Central memory CD8-positive, alpha-beta T cell (primary cell): ENCODE data around the gene MTG2.
A peak's percentile ranks its signal among the peaks of the same experiment; 100 is the strongest.

Experiments
- ATAC-seq: fragments of 150-1000 bp; cut with Tn5 transposase; replicated peaks from 2 replicates; pipeline ENCODE4 v1.10.0; 2022; ENCODE audit warnings: mild to moderate bottlenecking, moderate FRiP score, moderate number of reproducible peaks; ENCODE audit not compliant: poor library complexity, severe bottlenecking; ENCODE audit errors: extremely low read depth
- DNase-seq, 2 donors: peaks; one replicate each; pipeline ENCODE4 v3.0.0; 2021; ENCODE audit warnings: low spot score in 2 of 2
- H3K27ac Mint-ChIP-seq: one replicate; pipeline ENCODE4 v1.8.0; 2022; ENCODE audit warnings: low read depth, mild to moderate bottlenecking, moderate library complexity, mixed read lengths
- H3K27me3 Mint-ChIP-seq: one replicate; pipeline ENCODE4 v1.8.0; 2022; ENCODE audit warnings: mixed read lengths
- H3K36me3 Mint-ChIP-seq: one replicate; pipeline ENCODE4 v1.8.0; 2022; ENCODE audit warnings: mild to moderate bottlenecking, moderate library complexity, mixed read lengths; ENCODE audit not compliant: insufficient read depth
- H3K4me1 Mint-ChIP-seq: one replicate; pipeline ENCODE4 v1.8.0; 2022; ENCODE audit warnings: mixed read lengths
- H3K4me3 Mint-ChIP-seq: one replicate; pipeline ENCODE4 v1.8.0; 2022; ENCODE audit warnings: mild to moderate bottlenecking, moderate library complexity, mixed read lengths
- H3K9me3 Mint-ChIP-seq: one replicate; pipeline ENCODE4 v1.8.0; 2022; ENCODE audit warnings: mixed read lengths

The MTG2 gene

GRCh38 chr20:62186887-62187866 is 4.3 kb downstream of the MTG2 start:
- peaks cover 33% of the 10 kb centered on the region for H3K4me1 Mint-ChIP-seq
- H3K36me3 Mint-ChIP-seq: peaks cover 24% of the 10 kb centered on the region
- ATAC-seq (no peak), DNase-seq (no peak)
- H3K9me3 Mint-ChIP-seq: no peaks in the 10 kb centered on the region
- no peaks in the 10 kb centered on the region for H3K27me3 Mint-ChIP-seq
- no peak overlapping the region for H3K27ac Mint-ChIP-seq
- no peak overlapping the region for H3K4me3 Mint-ChIP-seq

- ATAC-seq: no peak
- Mint-ChIP-seq H3K27me3 (no peaks in the 10 kb centered on the region), H3K9me3 (no peaks in the 10 kb centered on the region), H3K4me3 (no peak overlapping the region), H3K36me3 (peaks cover 28% of the 10 kb centered on the region), H3K27ac (no peak overlapping the region), H3K4me1 (peaks cover 17% of the 10 kb centered on the region)
- DNase-seq: no peak
Observed at GRCh38 chr20:62190639-62191411, 8.0 kb downstream of the MTG2 start.

DNA sequence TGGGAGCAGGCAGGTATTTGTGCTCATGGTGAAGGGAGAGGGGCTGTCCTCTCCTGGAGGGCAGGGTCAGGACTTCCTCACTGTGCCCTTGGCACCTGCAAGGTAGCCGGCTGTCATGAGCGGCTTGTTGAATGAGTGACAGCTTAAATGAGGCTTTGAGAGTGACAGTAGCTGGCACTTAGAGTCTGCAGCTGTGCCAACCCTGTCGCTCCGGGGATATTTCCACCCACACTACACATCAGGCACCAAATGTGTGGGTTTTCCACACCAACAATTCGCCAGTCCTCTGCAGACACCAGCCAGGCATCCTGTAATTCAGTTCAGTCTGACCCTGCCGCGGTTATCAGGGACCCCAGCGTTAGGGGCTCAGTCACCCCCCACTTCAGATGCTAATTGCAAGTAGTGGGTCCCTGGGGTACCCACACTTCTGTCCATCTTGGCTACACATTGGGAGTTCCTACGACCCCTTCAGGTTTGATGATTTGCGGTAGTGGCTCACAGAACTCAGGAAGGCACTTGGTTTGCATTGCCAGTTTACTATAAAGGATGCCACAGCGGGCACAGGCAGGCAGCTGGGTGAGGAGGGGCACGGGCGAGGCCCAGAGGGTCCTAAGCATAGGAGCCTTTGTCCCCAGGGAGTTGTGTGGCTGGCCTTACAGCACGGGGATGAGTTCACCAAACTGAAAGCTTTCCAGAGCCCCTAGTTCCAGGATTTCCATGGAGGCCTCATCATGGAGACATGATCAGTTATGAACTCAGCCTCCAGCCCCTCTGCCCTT is 9.1 kb downstream of the MTG2 start:
- ATAC-seq (no peak), DNase-seq (no peak)
- Mint-ChIP-seq H3K27ac (no peak overlapping the region), H3K36me3 (peaks cover 32% of the 10 kb centered on the region), H3K4me1 (peaks cover 8% of the 10 kb centered on the region), H3K9me3 (no peaks in the 10 kb centered on the region), H3K4me3 (no peak overlapping the region), H3K27me3 (no peaks in the 10 kb centered on the region)

DNA sequence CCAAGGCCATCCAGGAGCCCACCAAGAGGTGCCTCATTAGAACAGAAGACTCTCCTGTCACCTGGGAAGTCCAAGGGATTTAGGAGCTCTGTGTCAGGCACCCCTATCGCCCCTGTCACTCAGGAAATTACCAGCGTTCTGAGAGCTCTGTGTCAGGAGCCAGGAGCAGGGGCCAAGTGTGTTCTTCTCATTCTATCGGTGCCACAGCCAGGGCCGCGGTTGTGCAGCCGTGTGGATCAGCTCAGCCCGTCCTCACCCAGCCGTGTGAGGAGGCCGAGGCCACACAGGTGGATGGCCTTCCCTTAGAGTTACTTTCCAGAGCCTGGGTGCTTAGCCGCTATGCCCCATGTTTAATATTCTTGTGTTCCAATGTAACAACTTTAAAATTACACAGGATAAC is 9.8 kb downstream of the MTG2 start:
- peak overlapping the region; percentile 44 for H3K27ac Mint-ChIP-seq
- no peak overlapping the region for H3K4me3 Mint-ChIP-seq
- H3K9me3 Mint-ChIP-seq: no peaks in the 10 kb centered on the region
- H3K27me3 Mint-ChIP-seq: no peaks in the 10 kb centered on the region
- DNase-seq: no peak
- H3K36me3 Mint-ChIP-seq: peaks cover 32% of the 10 kb centered on the region
- H3K4me1 Mint-ChIP-seq: peaks cover 3% of the 10 kb centered on the region
- ATAC-seq: no peak

- Mint-ChIP-seq H3K4me3 (no peak overlapping the region), H3K27ac (peak overlapping the region; percentile 44), H3K27me3 (no peaks in the 10 kb centered on the region), H3K4me1 (no peaks in the 10 kb centered on the region), H3K36me3 (peaks cover 35% of the 10 kb centered on the region), H3K9me3 (no peaks in the 10 kb centered on the region)
- no peak for DNase-seq
- no peak for ATAC-seq
Observed at GRCh38 chr20:62193079-62194025, 10.5 kb downstream of the MTG2 start.

- no peaks in the 10 kb centered on the region for H3K4me1 Mint-ChIP-seq
- H3K4me3 Mint-ChIP-seq: no peak overlapping the region
- no peaks in the 10 kb centered on the region for H3K9me3 Mint-ChIP-seq
- H3K27ac Mint-ChIP-seq: no peak overlapping the region
- H3K36me3 Mint-ChIP-seq: peaks cover 44% of the 10 kb centered on the region
- ATAC-seq (no peak), DNase-seq (no peak)
- H3K27me3 Mint-ChIP-seq: no peaks in the 10 kb centered on the region
Observed at GRCh38 chr20:62195075-62195405, 12.2 kb downstream of the MTG2 start.

- Mint-ChIP-seq H3K9me3 (no peaks in the 10 kb centered on the region), H3K36me3 (peaks cover 45% of the 10 kb centered on the region), H3K4me3 (no peak overlapping the region), H3K4me1 (no peaks in the 10 kb centered on the region), H3K27ac (no peak overlapping the region), H3K27me3 (no peaks in the 10 kb centered on the region)
- DNase-seq (no peak), ATAC-seq (no peak)
Observed at GRCh38 chr20:62195736-62196135, 12.9 kb downstream of the MTG2 start.

GRCh38 chr20:62196286-62196685 is 13.5 kb downstream of the MTG2 start:
- DNase-seq: no peak
- H3K27ac Mint-ChIP-seq: no peak overlapping the region

DNA sequence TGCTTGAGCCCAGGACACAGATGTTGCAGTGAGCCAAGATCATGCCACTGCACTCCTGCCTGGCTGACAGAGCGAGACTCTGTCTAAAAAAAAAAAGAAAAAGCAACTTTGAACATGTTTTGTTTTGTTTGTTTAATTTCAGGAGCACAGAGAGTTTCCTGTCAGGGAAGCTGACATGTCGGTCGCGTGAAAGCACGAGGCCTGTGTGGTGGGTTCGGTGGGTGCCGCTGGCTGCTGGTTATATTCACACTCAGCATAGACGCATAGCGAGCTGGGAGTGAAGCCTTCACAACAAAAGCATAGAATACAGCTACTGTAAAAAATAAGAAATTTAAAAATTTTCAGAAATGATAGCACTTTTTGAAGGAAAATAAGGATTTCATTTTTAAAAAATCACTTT is 14.5 kb downstream of the MTG2 start:
- Mint-ChIP-seq H3K27ac (no peak overlapping the region), H3K4me3 (no peak overlapping the region), H3K27me3 (no peaks in the 10 kb centered on the region), H3K9me3 (no peaks in the 10 kb centered on the region), H3K36me3 (peaks cover 45% of the 10 kb centered on the region), H3K4me1 (no peaks in the 10 kb centered on the region)
- no peak for ATAC-seq
- no peak for DNase-seq

More at GRCh38 chr20:62196286-62196685, 13.5 kb downstream of the MTG2 start:
- Mint-ChIP-seq H3K4me1 (no peaks in the 10 kb centered on the region), H3K27me3 (no peaks in the 10 kb centered on the region), H3K4me3 (no peak overlapping the region), H3K36me3 (peaks cover 45% of the 10 kb centered on the region), H3K9me3 (no peaks in the 10 kb centered on the region)
- no peak for ATAC-seq

DNA sequence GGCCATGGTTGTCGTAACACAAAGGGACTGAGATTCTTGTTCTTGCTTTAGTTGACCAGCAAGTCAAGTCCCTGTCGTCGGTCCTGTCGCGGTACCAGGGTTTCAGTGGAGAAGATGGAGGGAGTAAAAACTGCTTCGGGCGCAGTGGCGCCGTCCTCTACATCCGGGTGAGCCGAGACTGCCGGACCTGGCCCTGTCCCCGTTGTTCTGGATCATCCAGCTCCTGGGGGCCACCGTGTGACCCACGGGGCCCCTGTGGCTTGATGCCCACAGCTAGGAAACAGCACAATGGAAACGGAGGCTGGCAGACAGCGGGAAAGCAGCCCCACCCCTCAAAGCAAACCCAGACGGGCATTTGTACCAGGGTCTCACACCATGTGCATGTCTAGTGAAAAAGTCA is 15.0 kb downstream of the MTG2 start:
- H3K27ac Mint-ChIP-seq: no peak overlapping the region
- no peak for ATAC-seq
- peaks cover 49% of the 10 kb centered on the region for H3K36me3 Mint-ChIP-seq
- no peaks in the 10 kb centered on the region for H3K4me1 Mint-ChIP-seq
- no peak for DNase-seq
- no peak overlapping the region for H3K4me3 Mint-ChIP-seq
- H3K27me3 Mint-ChIP-seq: no peaks in the 10 kb centered on the region
- H3K9me3 Mint-ChIP-seq: no peaks in the 10 kb centered on the region

GRCh38 chr20:62198496-62198895 is 15.7 kb downstream of the MTG2 start:
- H3K27me3 Mint-ChIP-seq: no peaks in the 10 kb centered on the region
- no peaks in the 10 kb centered on the region for H3K4me1 Mint-ChIP-seq
- ATAC-seq: no peak
- H3K9me3 Mint-ChIP-seq: no peaks in the 10 kb centered on the region
- H3K27ac Mint-ChIP-seq: no peak overlapping the region
- peaks cover 45% of the 10 kb centered on the region for H3K36me3 Mint-ChIP-seq
- DNase-seq: no peak
- no peak overlapping the region for H3K4me3 Mint-ChIP-seq
